ENCODE data around the gene NFE2L2.

GRCh38 chr2:177270531-177270930 is 6.0 kb upstream of the NFE2L2 start:
- TF ChIP-seq, protein P1, sequence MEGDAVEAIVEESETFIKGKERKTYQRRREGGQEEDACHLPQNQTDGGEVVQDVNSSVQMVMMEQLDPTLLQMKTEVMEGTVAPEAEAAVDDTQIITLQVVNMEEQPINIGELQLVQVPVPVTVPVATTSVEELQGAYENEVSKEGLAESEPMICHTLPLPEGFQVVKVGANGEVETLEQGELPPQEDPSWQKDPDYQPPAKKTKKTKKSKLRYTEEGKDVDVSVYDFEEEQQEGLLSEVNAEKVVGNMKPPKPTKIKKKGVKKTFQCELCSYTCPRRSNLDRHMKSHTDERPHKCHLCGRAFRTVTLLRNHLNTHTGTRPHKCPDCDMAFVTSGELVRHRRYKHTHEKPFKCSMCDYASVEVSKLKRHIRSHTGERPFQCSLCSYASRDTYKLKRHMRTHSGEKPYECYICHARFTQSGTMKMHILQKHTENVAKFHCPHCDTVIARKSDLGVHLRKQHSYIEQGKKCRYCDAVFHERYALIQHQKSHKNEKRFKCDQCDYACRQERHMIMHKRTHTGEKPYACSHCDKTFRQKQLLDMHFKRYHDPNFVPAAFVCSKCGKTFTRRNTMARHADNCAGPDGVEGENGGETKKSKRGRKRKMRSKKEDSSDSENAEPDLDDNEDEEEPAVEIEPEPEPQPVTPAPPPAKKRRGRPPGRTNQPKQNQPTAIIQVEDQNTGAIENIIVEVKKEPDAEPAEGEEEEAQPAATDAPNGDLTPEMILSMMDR (IDR thresholded peaks at IDR 0.05): no peak
- no peak for TF ChIP-seq POLR2A (IDR thresholded peaks at IDR 0.05)
